Mesendoderm (in vitro differentiated cells): ENCODE measurements around the gene CUX1.

Source experiments
- DNase-seq: peaks from one replicate; pipeline ENCODE4 v3.0.0; 2013
- H2AK5ac ChIP-seq: 2 replicates; pipeline ENCODE4 v1.6.1; 2013; ENCODE audit warnings: low read length, inconsistent platforms
- H2BK120ac ChIP-seq: 2 replicates; pipeline ENCODE4 v1.6.1; 2013; ENCODE audit warnings: low read depth, mild to moderate bottlenecking, low read length, moderate library complexity, mixed read lengths
- H2BK15ac ChIP-seq: replicated peaks from 2 replicates; pipeline ENCODE4 v1.6.1; 2013; ENCODE audit warnings: low read depth, mild to moderate bottlenecking, moderate library complexity
- H2BK5ac ChIP-seq: 2 replicates; pipeline ENCODE4 v1.6.1; 2013; ENCODE audit warnings: low read length, inconsistent platforms
- H3K18ac ChIP-seq: 2 replicates; pipeline ENCODE4 v1.6.1; 2013; ENCODE audit warnings: mild to moderate bottlenecking, low read length, mixed read lengths
- H3K23ac ChIP-seq: one replicate; pipeline ENCODE4 v1.6.1; 2013; ENCODE audit warnings: low read length
- H3K27ac ChIP-seq: 2 replicates; pipeline ENCODE4 v1.5.1; 2013; ENCODE audit warnings: low read depth, mild to moderate bottlenecking, inconsistent platforms, low read length, moderate library complexity
- H3K27me3 ChIP-seq: 2 replicates; pipeline ENCODE4 v1.6.1; 2013; ENCODE audit warnings: low read length, control low read depth, mild to moderate bottlenecking, inconsistent platforms; ENCODE audit not compliant: insufficient read depth, poor library complexity
- H3K36me3 ChIP-seq: 2 replicates; pipeline ENCODE4 v1.6.1; 2013; ENCODE audit warnings: low read length, inconsistent platforms; ENCODE audit not compliant: control insufficient read depth, insufficient read depth
- H3K4ac ChIP-seq: one replicate; pipeline ENCODE4 v1.6.1; 2013; ENCODE audit warnings: low read depth, mild to moderate bottlenecking, low read length, moderate library complexity
- H3K4me1 ChIP-seq: 2 replicates; pipeline ENCODE4 v1.6.1; 2013; ENCODE audit warnings: low read depth, low read length, inconsistent platforms; ENCODE audit not compliant: control insufficient read depth
- H3K4me2 ChIP-seq: 2 replicates; pipeline ENCODE4 v1.6.1; 2013; ENCODE audit warnings: low read length
- H3K4me3 ChIP-seq: 2 replicates; pipeline ENCODE4 v1.5.1; 2013; ENCODE audit warnings: mild to moderate bottlenecking, low read length
- H3K56ac ChIP-seq: one replicate; pipeline ENCODE4 v1.6.1; 2013; ENCODE audit warnings: low read length
- H3K79me1 ChIP-seq: 2 replicates; pipeline ENCODE4 v1.6.1; 2013; ENCODE audit warnings: low read length, inconsistent platforms
- H3K79me2 ChIP-seq: 2 replicates; pipeline ENCODE4 v1.6.1; 2013; ENCODE audit warnings: mild to moderate bottlenecking, low read length; ENCODE audit not compliant: control insufficient read depth, insufficient read depth
- H3K9ac ChIP-seq: 2 replicates; pipeline ENCODE4 v1.6.1; 2013; ENCODE audit warnings: low read length, inconsistent platforms
- H4K5ac ChIP-seq: one replicate; pipeline ENCODE4 v1.6.1; 2013; ENCODE audit warnings: low read length
- H4K8ac ChIP-seq: one replicate; pipeline ENCODE4 v1.6.1; 2013; ENCODE audit warnings: low read depth, mild to moderate bottlenecking, control low read depth, low read length, moderate library complexity
- WGBS: extraction: QIAGEN DNeasy Blood & Tissue Kit; methylation state at CpG from one replicate; pipeline ENCODE4 v1.1.7; 2013; ENCODE audit warnings: low lambda C conversion rate, missing lambda C conversion rate; ENCODE audit not compliant: insufficient coverage; ENCODE audit errors: extremely low coverage; 5-methylcytosine and 5-hydroxymethylcytosine counted together

The CUX1 gene

DNA sequence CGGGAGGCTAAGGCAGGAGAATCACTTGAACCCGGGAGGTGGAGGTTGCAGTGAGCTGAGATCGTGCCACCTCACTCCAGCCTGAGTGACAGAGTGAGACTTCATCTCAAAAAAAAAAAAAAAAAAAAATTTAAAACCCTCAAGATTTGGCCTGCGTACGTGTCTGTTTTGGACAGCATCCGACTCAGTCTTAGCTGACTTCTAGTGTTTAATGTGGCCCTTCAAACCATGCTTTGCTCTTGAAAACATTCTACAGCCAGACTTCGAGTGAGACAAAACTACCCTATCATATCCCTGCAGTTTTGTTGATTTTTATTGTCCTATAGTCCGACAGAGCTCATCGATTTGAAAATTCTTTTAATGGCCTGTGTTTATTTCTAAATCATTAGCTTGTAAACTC lies 242.1 kb downstream of the CUX1 start:
- H2BK120ac ChIP-seq: no peak overlapping the region
- H2BK5ac ChIP-seq: no peak overlapping the region
- H3K4me1 ChIP-seq: peaks cover 2% of the 10 kb centered on the region
- DNase-seq: no peak
- H3K27ac ChIP-seq: no peak overlapping the region
- H3K4ac ChIP-seq: no peak overlapping the region
- no peak overlapping the region for H3K18ac ChIP-seq
- WGBS: no CpG with 5 or more reads among the region's 9 CpGs
- peaks cover 12% of the 10 kb centered on the region for H3K79me1 ChIP-seq
- H3K9ac ChIP-seq: no peak overlapping the region
- no peaks in the 10 kb centered on the region for H3K36me3 ChIP-seq
- no peak overlapping the region for H3K56ac ChIP-seq
- H3K4me3 ChIP-seq: no peak overlapping the region
- H3K79me2 ChIP-seq: no peaks in the 10 kb centered on the region
- no peaks in the 10 kb centered on the region for H3K27me3 ChIP-seq
- H2AK5ac ChIP-seq: no peak overlapping the region
- no peak overlapping the region for H4K5ac ChIP-seq
- no peak overlapping the region for H3K23ac ChIP-seq
- no peak overlapping the region for H3K4me2 ChIP-seq
- H4K8ac ChIP-seq: no peak overlapping the region
- no peak overlapping the region for H2BK15ac ChIP-seq

DNA sequence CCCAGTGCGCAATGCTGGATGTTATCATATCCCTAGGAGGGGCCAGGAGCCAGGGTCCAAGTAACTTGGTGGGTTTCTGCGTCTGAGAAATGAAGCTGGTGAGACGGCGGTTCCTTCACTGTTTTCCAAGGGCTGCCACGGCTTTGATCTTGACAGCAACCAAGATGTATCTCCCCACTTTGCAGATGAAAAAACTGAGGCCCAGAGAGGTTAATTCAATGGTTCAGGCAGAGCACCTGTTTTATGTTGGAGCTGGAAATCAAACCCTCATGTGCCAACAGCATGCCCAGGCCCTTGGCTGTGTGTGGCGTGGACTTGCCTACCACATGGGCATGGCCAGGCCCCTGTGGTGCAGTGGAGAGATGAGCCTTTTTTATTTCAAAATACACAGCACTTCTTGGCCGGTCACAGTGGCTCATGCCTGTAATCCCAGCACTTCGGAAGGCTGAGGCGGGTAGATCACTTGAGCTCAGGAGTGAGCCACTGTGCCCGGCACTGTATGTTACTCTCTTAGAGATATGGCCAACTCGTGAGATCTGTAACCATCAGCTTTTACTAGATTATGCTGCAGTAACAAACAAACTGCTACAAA lies 244.0 kb downstream of the CUX1 start:
- Histone ChIP-seq H2BK5ac (no peak overlapping the region), H3K56ac (no peak overlapping the region), H2AK5ac (no peak overlapping the region), H3K18ac (no peak overlapping the region), H3K23ac (no peak overlapping the region), H4K8ac (no peak overlapping the region), H3K4ac (no peak overlapping the region), H3K4me2 (no peak overlapping the region), H3K79me1 (peaks cover 13% of the 10 kb centered on the region), H3K4me1 (peaks cover 2% of the 10 kb centered on the region), H2BK120ac (no peak overlapping the region), H3K27me3 (no peaks in the 10 kb centered on the region), H3K36me3 (no peaks in the 10 kb centered on the region), H2BK15ac (no peak overlapping the region), H3K79me2 (peaks cover 10% of the 10 kb centered on the region), H3K27ac (no peak overlapping the region), H3K9ac (no peak overlapping the region), H3K4me3 (no peak overlapping the region), H4K5ac (no peak overlapping the region)
- DNase-seq: no peak
- no CpG with 5 or more reads among the region's 11 CpGs for WGBS

DNA sequence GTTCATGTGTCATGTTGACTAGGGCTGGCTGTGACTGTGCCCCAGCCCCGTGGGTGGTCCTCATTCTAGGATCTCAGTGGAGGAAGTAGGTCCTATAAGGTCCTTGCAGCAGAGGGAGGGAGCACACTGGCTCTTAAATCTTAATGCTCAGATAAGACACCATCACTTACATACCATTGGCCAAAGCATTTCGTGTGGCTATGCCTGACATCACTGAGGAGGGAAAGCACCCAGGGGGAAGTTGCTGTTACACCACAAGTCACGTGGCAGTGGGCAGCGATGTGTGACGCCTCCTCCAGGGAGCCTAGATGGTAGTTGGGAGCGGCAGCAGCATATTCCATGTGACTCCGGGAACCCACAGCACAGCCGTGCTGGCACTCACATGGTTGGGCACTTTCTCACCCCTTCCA lies 244.6 kb downstream of the CUX1 start:
- Histone ChIP-seq H3K79me1 (peaks cover 13% of the 10 kb centered on the region), H3K27me3 (no peaks in the 10 kb centered on the region), H2BK120ac (no peak overlapping the region), H3K9ac (no peak overlapping the region), H3K27ac (no peak overlapping the region), H2AK5ac (no peak overlapping the region), H4K8ac (no peak overlapping the region), H3K23ac (no peak overlapping the region), H2BK5ac (no peak overlapping the region), H3K4me2 (no peak overlapping the region), H3K36me3 (no peaks in the 10 kb centered on the region), H3K79me2 (peaks cover 10% of the 10 kb centered on the region), H3K56ac (no peak overlapping the region), H4K5ac (no peak overlapping the region), H2BK15ac (no peak overlapping the region), H3K4me1 (peaks cover 2% of the 10 kb centered on the region), H3K18ac (no peak overlapping the region), H3K4me3 (no peak overlapping the region), H3K4ac (no peak overlapping the region)
- WGBS: no CpG with 5 or more reads among the region's 8 CpGs
- DNase-seq: peak; percentile 71

DNA sequence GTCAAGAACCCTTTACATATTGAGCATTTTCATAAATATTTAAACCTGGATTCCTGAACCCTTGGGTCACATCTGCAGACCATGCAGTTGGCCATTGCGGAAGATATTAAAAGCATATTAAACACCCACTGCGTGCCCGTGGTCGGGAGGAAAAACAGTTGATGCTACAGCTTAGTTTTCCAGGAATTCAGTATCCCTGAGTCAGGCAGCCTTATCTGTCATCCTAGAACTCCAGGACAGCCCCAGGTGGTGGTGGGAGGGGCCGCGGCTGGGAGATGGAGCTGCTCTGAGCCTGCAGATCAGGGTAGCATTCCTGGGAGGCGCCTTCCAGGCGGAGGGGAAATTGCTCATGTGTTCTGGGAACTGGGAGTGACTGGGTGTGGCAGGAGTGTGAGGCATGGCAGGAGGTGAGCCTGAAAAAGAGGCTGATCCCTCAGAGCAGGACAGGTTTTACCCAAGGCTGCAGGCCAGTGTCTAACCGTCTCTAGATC lies 246.3 kb downstream of the CUX1 start:
- Histone ChIP-seq H3K4me1 (peaks cover 5% of the 10 kb centered on the region), H3K27ac (peak overlapping the region; percentile 13), H3K4me2 (no peak overlapping the region), H2BK120ac (no peak overlapping the region), H2BK15ac (no peak overlapping the region), H3K9ac (peak overlapping the region; percentile 23), H2AK5ac (no peak overlapping the region), H3K27me3 (no peaks in the 10 kb centered on the region), H3K4me3 (no peak overlapping the region), H3K36me3 (no peaks in the 10 kb centered on the region), H3K18ac (no peak overlapping the region), H3K4ac (no peak overlapping the region), H2BK5ac (peak overlapping the region; percentile 17), H4K5ac (no peak overlapping the region), H3K56ac (peak overlapping the region; percentile 77), H3K79me1 (peaks cover 17% of the 10 kb centered on the region), H3K79me2 (peaks cover 13% of the 10 kb centered on the region), H4K8ac (no peak overlapping the region), H3K23ac (no peak overlapping the region)
- WGBS: no CpG with 5 or more reads among the region's 9 CpGs
- DNase-seq: peak; percentile 98

DNA sequence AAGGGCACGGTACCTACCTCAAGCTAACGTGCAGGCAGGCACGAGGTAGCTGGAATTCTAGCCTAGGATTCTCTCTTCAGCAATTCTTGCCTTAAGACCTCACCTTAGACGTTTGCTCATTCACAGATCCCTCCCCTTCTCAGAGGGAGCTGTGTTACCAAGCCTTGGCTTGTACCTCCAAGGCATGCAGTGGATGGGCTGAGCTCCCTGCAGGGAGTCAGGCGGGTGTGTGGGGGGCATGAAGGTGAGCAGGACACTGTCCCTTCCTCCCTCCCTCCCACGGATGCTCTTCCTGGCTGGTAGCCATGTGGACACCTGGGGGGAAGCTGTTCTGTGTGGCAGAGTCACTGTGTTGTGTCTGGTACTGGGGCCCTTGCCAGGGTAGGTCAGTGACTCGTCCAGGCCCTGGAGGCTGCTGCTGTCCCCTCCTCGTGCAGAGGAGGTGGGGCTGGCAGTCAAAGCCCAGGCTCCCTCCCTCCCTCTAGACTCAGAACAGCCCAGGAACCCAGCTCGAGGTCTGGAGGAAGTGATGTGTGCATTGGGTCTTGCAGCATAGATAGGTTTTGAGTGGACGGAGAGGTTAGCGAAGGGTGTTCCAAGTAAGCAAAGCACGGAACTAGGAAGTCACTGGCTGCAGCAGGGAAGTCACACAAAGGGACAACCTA lies 247.1 kb downstream of the CUX1 start:
- Histone ChIP-seq H3K23ac (no peak overlapping the region), H3K18ac (peak overlapping the region; percentile 5), H4K5ac (no peak overlapping the region), H3K56ac (peak overlapping the region; percentile 77), H3K4ac (no peak overlapping the region), H3K4me2 (no peak overlapping the region), H3K79me2 (peaks cover 16% of the 10 kb centered on the region), H3K79me1 (peaks cover 17% of the 10 kb centered on the region), H3K27me3 (no peaks in the 10 kb centered on the region), H4K8ac (no peak overlapping the region), H2BK120ac (no peak overlapping the region), H3K27ac (peak overlapping the region; percentile 13), H2AK5ac (no peak overlapping the region), H3K4me3 (no peak overlapping the region), H3K4me1 (peaks cover 5% of the 10 kb centered on the region), H2BK5ac (peak overlapping the region; percentile 34), H3K36me3 (no peaks in the 10 kb centered on the region), H2BK15ac (no peak overlapping the region), H3K9ac (peak overlapping the region; percentile 25)
- peak; percentile 92 for DNase-seq
- no CpG with 5 or more reads among the region's 12 CpGs for WGBS
